DOHH2 (cell line): ENCODE data around the gene BPIFB2.

Source experiments
- H3F3A ChIP-seq: fragments of 200-600 bp; sonication (generic), shearing (Covaris generic); 2 replicates; pipeline ENCODE4 v1.6.0; 2016; ENCODE audit warnings: antibody characterized with exemption, mild to moderate bottlenecking; ENCODE audit not compliant: control insufficient read depth, insufficient read depth
- H3K27ac ChIP-seq: fragments of 200-600 bp; sonication (generic); 2 replicates; pipeline ENCODE4 v1.5.1; 2014; ENCODE audit warnings: low read depth, mild to moderate bottlenecking, low read length, moderate library complexity
- H3K27me3 ChIP-seq: fragments of 200-600 bp; sonication (generic); 2 replicates; pipeline ENCODE4 v1.6.1; 2014; ENCODE audit warnings: mild to moderate bottlenecking, low read length, mixed read lengths; ENCODE audit not compliant: control insufficient read depth
- H3K36me3 ChIP-seq: fragments of 200-600 bp; sonication (generic); 2 replicates; pipeline ENCODE4 v1.6.1; 2014; ENCODE audit warnings: mild to moderate bottlenecking, low read length, moderate library complexity, mixed read lengths; ENCODE audit not compliant: control insufficient read depth
- H3K4me1 ChIP-seq: fragments of 200-600 bp; sonication (generic); 2 replicates; pipeline ENCODE4 v1.6.1; 2014; ENCODE audit warnings: mild to moderate bottlenecking, low read length, mixed read lengths; ENCODE audit not compliant: control insufficient read depth
- H3K4me2 ChIP-seq: fragments of 200-600 bp; sonication (generic); 2 replicates; pipeline ENCODE4 v1.6.0; 2014; ENCODE audit warnings: mild to moderate bottlenecking, low read length, moderate library complexity
- H3K4me3 ChIP-seq: fragments of 200-600 bp; sonication (generic); 2 replicates; pipeline ENCODE4 v1.5.1; 2014; ENCODE audit warnings: mild to moderate bottlenecking, low read length, mixed read lengths
- H3K79me2 ChIP-seq: fragments of 200-600 bp; sonication (generic); 2 replicates; pipeline ENCODE4 v1.6.1; 2014; ENCODE audit warnings: mild to moderate bottlenecking, low read length, mixed read lengths; ENCODE audit not compliant: control insufficient read depth
- H3K9me2 ChIP-seq: fragments of 200-600 bp; sonication (generic); replicated peaks from 2 replicates; pipeline ENCODE4 v1.6.1; 2014; ENCODE audit warnings: mild to moderate bottlenecking, low read length, mixed read lengths; ENCODE audit not compliant: control insufficient read depth
- H3K9me3 ChIP-seq: fragments of 200-600 bp; sonication (generic); 2 replicates; pipeline ENCODE4 v1.6.1; 2014; ENCODE audit warnings: antibody characterized with exemption, low read length, mixed read lengths; ENCODE audit not compliant: control insufficient read depth, insufficient read depth
- H4K20me1 ChIP-seq: fragments of 200-600 bp; sonication (generic); 2 replicates; pipeline ENCODE4 v1.6.0; 2014; ENCODE audit warnings: low read depth, mild to moderate bottlenecking, antibody characterized with exemption, low read length, moderate library complexity; ENCODE audit not compliant: control insufficient read depth, insufficient read depth
- EZH2phosphoT487 ChIP-seq: fragments of 200-600 bp; sonication (generic); IDR thresholded peaks from 2 replicates; pipeline ENCODE4 v1.6.1; 2017; ENCODE audit warnings: borderline replicate concordance, mild to moderate bottlenecking, antibody characterized with exemption, low read length, moderate library complexity, mixed read lengths
- TF ChIP-seq, protein P1 (sequence below): fragments of 200-600 bp; sonication (generic); IDR thresholded peaks from one replicate; pipeline ENCODE4 v1.5.1; 2014; ENCODE audit warnings: antibody characterized with exemption, mild to moderate bottlenecking, low read depth, low read length; ENCODE audit not compliant: poor library complexity, severe bottlenecking

Gene BPIFB2

DNA sequence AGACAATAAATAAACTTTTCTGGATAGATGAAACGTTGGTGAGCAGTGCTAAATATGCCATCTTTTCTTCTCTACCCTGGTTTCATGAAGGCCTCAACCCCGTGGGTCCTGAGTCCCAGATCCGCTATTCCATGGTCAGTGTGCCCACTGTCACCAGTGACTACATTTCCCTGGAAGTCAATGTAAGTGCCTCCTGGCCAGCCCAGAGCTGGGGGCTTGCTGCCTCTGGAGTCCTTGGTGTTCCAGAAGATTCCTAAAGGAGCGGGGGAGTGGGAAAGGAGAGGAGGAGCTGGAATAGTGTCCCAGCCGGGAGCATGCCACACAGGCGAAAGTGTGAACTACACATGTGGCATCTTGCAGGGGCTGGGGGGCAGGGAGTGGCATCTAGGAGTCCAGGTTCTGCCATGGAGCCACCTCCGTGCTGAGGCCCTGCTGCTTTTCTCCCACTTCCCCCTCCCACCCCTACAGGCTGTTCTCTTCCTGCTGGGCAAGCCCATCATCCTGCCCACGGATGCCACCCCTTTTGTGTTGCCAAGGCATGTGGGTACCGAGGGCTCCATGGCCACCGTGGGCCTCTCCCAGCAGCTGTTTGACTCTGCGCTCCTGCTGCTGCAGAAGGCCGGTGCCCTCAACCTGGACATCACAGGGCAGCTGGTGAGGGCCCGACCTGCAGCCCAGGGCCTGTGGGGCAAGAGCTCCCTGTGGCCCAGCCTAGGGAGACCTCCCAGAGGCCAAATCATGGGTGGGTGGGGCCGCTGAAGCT lies 10.8 kb downstream of the BPIFB2 start:
- H3K4me3 ChIP-seq, result no peak overlapping the region
- TF ChIP-seq, protein P1, sequence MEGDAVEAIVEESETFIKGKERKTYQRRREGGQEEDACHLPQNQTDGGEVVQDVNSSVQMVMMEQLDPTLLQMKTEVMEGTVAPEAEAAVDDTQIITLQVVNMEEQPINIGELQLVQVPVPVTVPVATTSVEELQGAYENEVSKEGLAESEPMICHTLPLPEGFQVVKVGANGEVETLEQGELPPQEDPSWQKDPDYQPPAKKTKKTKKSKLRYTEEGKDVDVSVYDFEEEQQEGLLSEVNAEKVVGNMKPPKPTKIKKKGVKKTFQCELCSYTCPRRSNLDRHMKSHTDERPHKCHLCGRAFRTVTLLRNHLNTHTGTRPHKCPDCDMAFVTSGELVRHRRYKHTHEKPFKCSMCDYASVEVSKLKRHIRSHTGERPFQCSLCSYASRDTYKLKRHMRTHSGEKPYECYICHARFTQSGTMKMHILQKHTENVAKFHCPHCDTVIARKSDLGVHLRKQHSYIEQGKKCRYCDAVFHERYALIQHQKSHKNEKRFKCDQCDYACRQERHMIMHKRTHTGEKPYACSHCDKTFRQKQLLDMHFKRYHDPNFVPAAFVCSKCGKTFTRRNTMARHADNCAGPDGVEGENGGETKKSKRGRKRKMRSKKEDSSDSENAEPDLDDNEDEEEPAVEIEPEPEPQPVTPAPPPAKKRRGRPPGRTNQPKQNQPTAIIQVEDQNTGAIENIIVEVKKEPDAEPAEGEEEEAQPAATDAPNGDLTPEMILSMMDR, result no peak
- no peak for TF ChIP-seq EZH2phosphoT487

DNA sequence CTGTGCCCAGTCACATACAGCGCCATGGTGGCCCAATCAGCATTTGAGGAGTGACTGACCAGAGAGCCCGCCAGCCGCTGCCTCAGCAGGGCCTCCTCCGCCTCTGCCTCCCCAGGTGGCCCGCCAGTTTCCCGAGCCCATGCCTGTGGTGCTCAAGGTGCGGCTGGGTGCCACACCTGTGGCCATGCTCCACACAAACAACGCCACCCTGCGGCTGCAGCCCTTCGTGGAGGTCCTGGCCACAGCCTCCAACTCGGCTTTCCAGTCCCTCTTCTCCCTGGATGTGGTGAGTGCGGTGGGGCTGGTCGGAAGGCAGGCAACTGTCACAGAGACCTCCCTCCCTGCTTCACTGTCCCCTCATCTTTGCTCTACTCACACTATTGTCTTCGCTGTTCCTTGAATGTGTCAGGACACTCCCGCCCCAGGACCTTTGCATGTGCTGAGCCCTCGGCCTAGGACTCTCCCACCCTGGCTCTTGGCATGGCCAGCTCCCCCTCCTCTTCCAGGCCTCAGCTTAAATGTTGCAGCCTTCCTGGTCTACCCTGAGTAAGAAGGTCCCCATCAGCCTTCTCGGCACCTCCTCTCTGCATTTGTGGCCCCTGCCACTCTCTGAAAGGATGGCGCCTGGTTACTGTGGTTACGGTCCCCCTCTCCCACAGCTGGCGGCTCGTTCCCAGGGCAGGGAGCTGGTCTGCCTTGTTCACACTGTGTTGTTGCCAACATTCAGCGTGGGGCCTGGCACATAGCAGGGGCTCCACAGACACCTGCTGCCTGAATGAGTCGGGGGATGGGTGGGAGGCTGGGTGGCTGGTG lies 12.2 kb downstream of the BPIFB2 start:
- TF ChIP-seq, protein P1, result no peak
- no peak for TF ChIP-seq EZH2phosphoT487
- Histone ChIP-seq H3K4me2 (no peak overlapping the region), H3K27me3 (no peaks in the 10 kb centered on the region)

More for the DNA sequence above, 10.8 kb downstream of the BPIFB2 start:
- H3K9me3 ChIP-seq, result no peaks in the 10 kb centered on the region
- no peaks in the 10 kb centered on the region for H3K36me3 ChIP-seq
- H4K20me1 ChIP-seq, result no peaks in the 10 kb centered on the region
- H3K27ac ChIP-seq, result no peak overlapping the region
- no peaks in the 10 kb centered on the region for H3K79me2 ChIP-seq
- no peaks in the 10 kb centered on the region for H3K27me3 ChIP-seq
- H3K9me2 ChIP-seq, result no peaks in the 10 kb centered on the region
- H3F3A ChIP-seq, result no peaks in the 10 kb centered on the region
- no peaks in the 10 kb centered on the region for H3K4me1 ChIP-seq
- H3K4me2 ChIP-seq, result no peak overlapping the region

DNA sequence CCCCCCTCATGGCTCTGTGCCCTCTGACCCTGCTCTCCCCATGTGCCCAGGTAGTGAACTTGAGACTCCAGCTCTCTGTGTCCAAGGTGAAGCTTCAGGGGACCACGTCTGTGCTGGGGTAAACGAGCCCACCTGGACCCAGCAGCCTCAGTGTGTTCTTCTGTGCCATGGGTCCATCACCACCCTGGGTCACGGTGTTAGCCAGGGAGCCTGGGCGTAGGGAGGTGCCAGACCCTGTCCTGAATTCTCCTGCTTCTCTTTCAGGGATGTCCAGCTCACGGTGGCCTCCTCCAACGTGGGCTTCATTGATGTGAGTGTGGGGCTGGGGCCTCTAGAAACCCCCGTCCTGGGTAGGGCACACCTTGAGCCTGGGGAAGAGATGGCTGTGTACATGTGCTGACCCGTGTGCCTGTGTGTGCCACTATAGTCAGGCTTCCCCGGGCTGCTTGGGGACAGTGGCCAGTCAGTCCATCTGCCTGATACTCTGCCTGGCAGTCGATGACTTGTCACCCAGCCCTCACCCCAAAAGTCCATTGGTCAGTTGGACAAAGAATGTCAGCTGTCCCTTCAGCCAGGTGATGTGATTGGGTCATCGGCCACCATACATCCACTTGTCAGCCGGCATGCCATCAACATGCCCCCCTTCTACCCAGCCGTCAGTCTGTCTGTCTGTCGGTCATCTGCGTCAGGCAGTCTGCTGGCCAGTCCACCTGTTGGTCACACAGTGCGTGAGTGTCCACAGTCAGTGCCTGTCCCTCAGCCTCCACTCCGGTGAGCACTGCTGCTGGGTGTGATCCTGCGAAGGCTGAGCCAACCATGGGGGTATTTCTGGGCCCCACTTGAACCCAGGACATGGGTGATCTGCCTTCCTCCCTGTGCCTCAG lies 13.0 kb downstream of the BPIFB2 start:
- no peaks in the 10 kb centered on the region for H3K36me3 ChIP-seq
- no peaks in the 10 kb centered on the region for H3K79me2 ChIP-seq
- no peak overlapping the region for H3K4me2 ChIP-seq
- no peaks in the 10 kb centered on the region for H3K4me1 ChIP-seq
- no peak overlapping the region for H3K27ac ChIP-seq
- TF ChIP-seq, protein P1, result no peak
- TF ChIP-seq EZH2phosphoT487, result no peak
- no peaks in the 10 kb centered on the region for H4K20me1 ChIP-seq
- H3K9me2 ChIP-seq, result no peaks in the 10 kb centered on the region
- no peaks in the 10 kb centered on the region for H3F3A ChIP-seq
- H3K4me3 ChIP-seq, result no peak overlapping the region
- H3K27me3 ChIP-seq, result no peaks in the 10 kb centered on the region
- no peaks in the 10 kb centered on the region for H3K9me3 ChIP-seq

More for the DNA sequence above, 12.2 kb downstream of the BPIFB2 start:
- Histone ChIP-seq H3K27ac (no peak overlapping the region), H3K79me2 (no peaks in the 10 kb centered on the region), H3K9me3 (no peaks in the 10 kb centered on the region), H3K36me3 (no peaks in the 10 kb centered on the region), H3K4me3 (no peak overlapping the region), H3K4me1 (no peaks in the 10 kb centered on the region), H3F3A (no peaks in the 10 kb centered on the region), H3K9me2 (no peaks in the 10 kb centered on the region), H4K20me1 (no peaks in the 10 kb centered on the region)
